CD14-positive monocyte (primary cell): ENCODE data around the gene IMPA2. TPM values are rescaled to one million over a fixed set of nuclear protein-coding genes. Genes with fewer than 3 reads are reported as not detected.

Experiments used
- DNase-seq, 3 donors: peaks; one replicate each; pipeline ENCODE4 v3.0.0-alpha.2; 2011 to 2022
- H2AFZ ChIP-seq: 2 replicates; pipeline ENCODE4 v1.6.0; 2012; ENCODE audit warnings: mild to moderate bottlenecking, low read depth, low read length, inconsistent platforms; ENCODE audit not compliant: insufficient read depth, poor library complexity, severe bottlenecking
- H3K27ac ChIP-seq, 2 donors: 1 replicate in 1 of 2; 2 replicates in 1 of 2; pipeline ENCODE4 v1.5.1; 2012 to 2013; ENCODE audit warnings: low read length in 2 of 2, control low read depth in 1 of 2, inconsistent platforms in 1 of 2, low read depth in 1 of 2, mild to moderate bottlenecking in 1 of 2
- H3K27me3 ChIP-seq, 2 donors: one replicate each; pipeline versions ENCODE4 v1.6.0 to v1.6.1; 2011 to 2013; ENCODE audit warnings: low read length in 2 of 2; ENCODE audit not compliant: control insufficient read depth in 2 of 2, insufficient read depth in 2 of 2
- H3K36me3 ChIP-seq, 2 donors: replicated peaks in 1 of 2; 1 replicate in 1 of 2; 2 replicates in 1 of 2; pipeline versions ENCODE4 v1.5.1 to v1.6.1; 2012 to 2013; ENCODE audit warnings: low read length in 2 of 2, control low read depth in 1 of 2, inconsistent platforms in 1 of 2, mild to moderate bottlenecking in 1 of 2; ENCODE audit not compliant: insufficient read depth in 2 of 2, control insufficient read depth in 1 of 2
- H3K4me1 ChIP-seq, 2 donors: 1 replicate in 1 of 2; 2 replicates in 1 of 2; pipeline versions ENCODE4 v1.5.1 to v1.6.1; 2012 to 2013; ENCODE audit warnings: low read length in 2 of 2, control low read depth in 1 of 2, inconsistent platforms in 1 of 2, mild to moderate bottlenecking in 1 of 2, moderate library complexity in 1 of 2; ENCODE audit not compliant: insufficient read depth in 2 of 2, control insufficient read depth in 1 of 2
- H3K4me2 ChIP-seq: replicated peaks from 2 replicates; pipeline ENCODE3; 2012; ENCODE audit warnings: low read length, moderate library complexity, mild to moderate bottlenecking; ENCODE audit not compliant: poor library complexity, severe bottlenecking; ENCODE audit errors: extremely low read depth
- H3K4me3 ChIP-seq, 3 experiments: fragments of 200-600 bp in 1 of 3; sonication (generic) in 1 of 3; replicated peaks in 1 of 3; 1 replicate in 2 of 3; 2 replicates in 1 of 3; pipeline ENCODE4 v1.5.1; 2011 to 2013; ENCODE audit warnings: low read length in 3 of 3, mild to moderate bottlenecking in 3 of 3, control low read depth in 2 of 3, low read depth in 2 of 3, inconsistent platforms in 1 of 3, moderate library complexity in 1 of 3
- H3K79me2 ChIP-seq: 2 replicates; pipeline ENCODE4 v1.6.0; 2012; ENCODE audit warnings: mild to moderate bottlenecking, control low read depth, inconsistent platforms, low read length, moderate library complexity; ENCODE audit not compliant: insufficient read depth
- H3K9ac ChIP-seq: 2 replicates; pipeline ENCODE4 v1.6.0; 2017; ENCODE audit warnings: low read length, mild to moderate bottlenecking; ENCODE audit not compliant: insufficient read depth, poor library complexity, severe bottlenecking
- H3K9me3 ChIP-seq, 2 donors: replicated peaks in 1 of 2; 1 replicate in 1 of 2; 2 replicates in 1 of 2; pipeline versions ENCODE4 v1.5.1 to v1.6.1; 2012 to 2013; ENCODE audit warnings: low read length in 2 of 2, control low read depth in 1 of 2; ENCODE audit not compliant: control insufficient read depth in 1 of 2, insufficient read depth in 1 of 2
- H4K20me1 ChIP-seq: 2 replicates; pipeline ENCODE4 v1.6.0; 2012; ENCODE audit warnings: mild to moderate bottlenecking, low read length, control low read depth, moderate library complexity; ENCODE audit not compliant: insufficient read depth
- H3K27ac Mint-ChIP-seq, 7 donors: one replicate each; pipeline ENCODE4 v1.8.0; 2020; ENCODE audit warnings: mild to moderate bottlenecking in 7 of 7, mixed read lengths in 7 of 7, moderate library complexity in 6 of 7, inconsistent platforms in 2 of 7
- H3K27me3 Mint-ChIP-seq, 3 donors: one replicate each; pipeline ENCODE4 v1.8.0; 2021 to 2022; ENCODE audit warnings: low read depth in 3 of 3, mild to moderate bottlenecking in 3 of 3, mixed read lengths in 3 of 3, moderate library complexity in 3 of 3, inconsistent platforms in 1 of 3
- H3K36me3 Mint-ChIP-seq, 2 donors: one replicate each; pipeline ENCODE4 v1.8.0; 2020; ENCODE audit warnings: mixed read lengths in 2 of 2, inconsistent platforms in 1 of 2, mild to moderate bottlenecking in 1 of 2
- H3K4me1 Mint-ChIP-seq: one replicate; pipeline ENCODE4 v1.8.0; 2020; ENCODE audit warnings: mild to moderate bottlenecking, mixed read lengths
- H3K4me3 Mint-ChIP-seq, 2 donors: one replicate each; pipeline ENCODE4 v1.8.0; 2020; ENCODE audit warnings: mild to moderate bottlenecking in 2 of 2, mixed read lengths in 2 of 2, moderate library complexity in 1 of 2
- H3K9me3 Mint-ChIP-seq, 7 donors: one replicate each; pipeline ENCODE4 v1.8.0; 2020 to 2022; ENCODE audit warnings: mixed read lengths in 7 of 7, mild to moderate bottlenecking in 6 of 7, moderate library complexity in 6 of 7, inconsistent platforms in 2 of 7
- WGBS: methylation state at CpG from one replicate; pipeline ENCODE4 v1.1.5; 2013; ENCODE audit warnings: missing lambda C conversion rate; ENCODE audit not compliant: insufficient coverage; 5-methylcytosine and 5-hydroxymethylcytosine counted together
- intact Hi-C, 2 donors: fragments of 100-400 bp; cut with micrococcal nuclease; formaldehyde crosslinking; loops; one replicate each; pipeline versions ENCODE4 v1.15.0 to v1.15.1; 2023
- polyA plus RNA-seq, 3 donors: library from polyadenylated mRNA; depleted of rRNA in 1 of 3; unstranded in 2 of 3; stranded (reverse) in 1 of 3; fragments of 300-500 nt in 2 of 3; fragments of >200 nt in 1 of 3; fragmentation: Illumina TruSeq in 2 of 3; gene quantifications; 1 replicate in 2 of 3; 2 replicates in 1 of 3; pipeline ENCODE4 v1.2.3, GENCODE V29; 2012 to 2021
- TF ChIP-seq, protein P1 (sequence below): fragments of 200-600 bp; IDR thresholded peaks from one replicate; pipeline ENCODE4 v1.8.0; 2022; ENCODE audit warnings: antibody characterized with exemption, mild to moderate bottlenecking

IMPA2 gene
- polyA plus RNA-seq, 3 donors = 97.4 to 186 (median 145) TPM

DNA sequence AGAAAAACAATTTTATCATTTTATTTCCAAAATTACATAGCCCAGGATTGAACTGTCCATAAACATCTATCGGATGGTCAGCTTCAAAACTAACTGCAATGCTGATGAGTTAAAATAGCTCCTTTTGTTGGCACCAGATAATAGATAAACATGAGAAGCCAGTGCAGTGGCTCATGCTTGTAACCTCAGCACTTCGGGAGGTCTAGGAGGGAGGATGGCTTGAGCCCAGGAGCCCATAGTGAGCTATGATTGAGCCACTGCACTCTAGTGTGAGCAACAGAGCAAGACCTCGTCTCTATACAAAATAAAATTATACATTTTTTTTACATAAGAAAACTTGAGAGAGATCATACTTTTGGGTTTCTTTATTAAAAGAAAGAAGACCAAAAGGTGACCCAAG is 34.6 kb upstream of the IMPA2 start:
- Mint-ChIP-seq H3K9me3 (peaks cover 0 to 2% (median 0%) of the 10 kb centered on the region in 7 donors), H3K4me3 (peak overlapping the region; percentile 63 to 96), H3K4me1 (peaks cover 29% of the 10 kb centered on the region), H3K27me3 (peaks cover 0 to 2% (median 0%) of the 10 kb centered on the region in 3 donors), H3K36me3 (no peaks in the 10 kb centered on the region), H3K27ac (peak overlapping the region; percentile 75 to 97 (median 90))
- H3K36me3 ChIP-seq = no peaks in the 10 kb centered on the region
- H3K4me3 ChIP-seq = peak overlapping the region; percentile 50 to 84 (median 69)
- H2AFZ ChIP-seq = peak overlapping the region; percentile 97
- no CpG with 5 or more reads among the region's 3 CpGs for WGBS
- no peaks in the 10 kb centered on the region for H3K27me3 ChIP-seq
- peak in 1 of 3 donors; percentile 17 for DNase-seq
- TF ChIP-seq, protein P1, sequence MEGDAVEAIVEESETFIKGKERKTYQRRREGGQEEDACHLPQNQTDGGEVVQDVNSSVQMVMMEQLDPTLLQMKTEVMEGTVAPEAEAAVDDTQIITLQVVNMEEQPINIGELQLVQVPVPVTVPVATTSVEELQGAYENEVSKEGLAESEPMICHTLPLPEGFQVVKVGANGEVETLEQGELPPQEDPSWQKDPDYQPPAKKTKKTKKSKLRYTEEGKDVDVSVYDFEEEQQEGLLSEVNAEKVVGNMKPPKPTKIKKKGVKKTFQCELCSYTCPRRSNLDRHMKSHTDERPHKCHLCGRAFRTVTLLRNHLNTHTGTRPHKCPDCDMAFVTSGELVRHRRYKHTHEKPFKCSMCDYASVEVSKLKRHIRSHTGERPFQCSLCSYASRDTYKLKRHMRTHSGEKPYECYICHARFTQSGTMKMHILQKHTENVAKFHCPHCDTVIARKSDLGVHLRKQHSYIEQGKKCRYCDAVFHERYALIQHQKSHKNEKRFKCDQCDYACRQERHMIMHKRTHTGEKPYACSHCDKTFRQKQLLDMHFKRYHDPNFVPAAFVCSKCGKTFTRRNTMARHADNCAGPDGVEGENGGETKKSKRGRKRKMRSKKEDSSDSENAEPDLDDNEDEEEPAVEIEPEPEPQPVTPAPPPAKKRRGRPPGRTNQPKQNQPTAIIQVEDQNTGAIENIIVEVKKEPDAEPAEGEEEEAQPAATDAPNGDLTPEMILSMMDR = no peak
- no peaks in the 10 kb centered on the region for H4K20me1 ChIP-seq
- peak overlapping the region; percentile 91 to 93 for H3K27ac ChIP-seq
- peaks cover 19 to 22% of the 10 kb centered on the region in 2 donors for H3K4me1 ChIP-seq
- intact Hi-C loops = loop anchor here (5.0 kb wide), 1 partner anchor 36 kb away; the partner anchor contains the start of gene IMPA2 (in 2 of the 2)
- peak overlapping the region; percentile 84 for H3K4me2 ChIP-seq
- H3K79me2 ChIP-seq = no peaks in the 10 kb centered on the region
- H3K9me3 ChIP-seq = no peaks in the 10 kb centered on the region
- H3K9ac ChIP-seq = peak overlapping the region; percentile 86

DNA sequence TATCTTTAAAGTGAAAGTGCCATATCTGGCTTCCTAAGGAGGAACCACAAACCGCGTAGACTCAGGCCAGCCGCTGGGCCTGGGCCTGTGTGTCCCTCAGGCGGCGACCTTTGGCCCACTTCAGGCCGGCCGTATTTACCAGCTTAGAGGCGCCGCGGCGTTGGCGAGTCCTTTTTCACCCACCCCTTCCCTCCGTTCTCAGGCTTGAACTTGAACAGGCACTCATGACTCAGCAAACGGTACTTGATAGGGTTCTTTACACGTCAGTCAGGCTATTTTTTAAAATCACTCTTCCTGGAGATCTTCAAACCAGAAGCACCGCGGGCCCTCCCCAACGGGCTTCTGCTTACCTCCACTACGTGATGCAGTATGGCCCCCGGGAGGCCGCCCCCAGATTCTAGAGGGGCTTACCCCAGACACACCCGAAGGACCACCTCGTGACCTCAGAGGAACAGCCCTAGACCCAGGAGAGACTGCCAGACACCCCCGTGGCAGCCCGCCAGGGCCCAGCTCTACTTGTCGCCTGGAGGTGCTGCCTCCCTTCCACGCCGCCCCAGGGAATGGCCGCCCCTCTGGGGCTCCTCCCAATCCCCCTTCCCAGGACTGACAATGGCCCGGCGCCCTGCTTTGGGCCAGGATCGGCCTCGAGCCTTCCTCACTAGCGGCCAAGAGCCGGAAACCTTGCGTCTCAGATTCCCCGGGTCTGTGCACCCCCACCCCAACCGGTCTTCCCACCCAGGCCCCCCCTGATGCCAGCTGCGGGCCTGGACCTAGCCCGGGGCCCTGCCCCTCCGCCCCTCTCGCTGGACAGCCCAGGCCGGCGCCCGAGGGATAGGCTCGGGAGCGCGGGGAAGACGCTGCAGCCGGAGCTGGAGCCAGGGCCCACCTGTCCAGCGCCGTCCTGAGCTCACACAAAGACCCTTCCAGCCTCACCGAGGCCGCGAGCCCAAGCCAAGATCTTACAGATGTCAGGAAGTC is 33.8 kb upstream of the IMPA2 start:
- H3K9me3 ChIP-seq = no peaks in the 10 kb centered on the region
- Mint-ChIP-seq H3K9me3 (peaks cover 0 to 2% (median 0%) of the 10 kb centered on the region in 7 donors), H3K4me3 (peak overlapping the region; percentile 90 to 96), H3K36me3 (no peaks in the 10 kb centered on the region), H3K27ac (peak overlapping the region; percentile 90 to 97 (median 96)), H3K27me3 (peaks cover 0 to 2% (median 0%) of the 10 kb centered on the region in 3 donors), H3K4me1 (peaks cover 25% of the 10 kb centered on the region)
- H4K20me1 ChIP-seq = no peaks in the 10 kb centered on the region
- H3K79me2 ChIP-seq = no peaks in the 10 kb centered on the region
- under 1% methylated on average over 51 of the region's 55 CpGs for WGBS
- intact Hi-C loops = loop anchor here (5.0 kb wide), 1 partner anchor 35 kb away; the partner anchor contains the start of gene IMPA2 (in 2 of the 2)
- TF ChIP-seq, protein P1 = no peak
- H3K36me3 ChIP-seq = no peaks in the 10 kb centered on the region
- peak overlapping the region; percentile 91 to 93 for H3K27ac ChIP-seq
- H2AFZ ChIP-seq = peak overlapping the region; percentile 97
- H3K4me1 ChIP-seq = peaks cover 19 to 22% of the 10 kb centered on the region in 2 donors
- H3K4me3 ChIP-seq = peak overlapping the region; percentile 50 to 84 (median 69)
- H3K9ac ChIP-seq = peak overlapping the region; percentile 86
- H3K4me2 ChIP-seq = peak overlapping the region; percentile 84
- DNase-seq = peak; percentile 93 to 95 (median 93)
- no peaks in the 10 kb centered on the region for H3K27me3 ChIP-seq
